Body of pancreas (tissue), 4 donors: ENCODE measurements around the gene ZBTB46. TPM values are rescaled to one million over a fixed set of nuclear protein-coding genes. Genes with fewer than 3 reads are reported as not detected.
"Not testable (repeated sequence)": the region's sequence is repeated elsewhere in the genome, so short reads cannot be mapped to it uniquely, and the experiment has no call there.

ENCODE experiments used
- ATAC-seq: fragments of 150-250 bp; one replicate; pipeline ENCODE4 v1.9.1; 2016
- DNase-seq, 4 donors: peaks; one replicate each; pipeline ENCODE4 v3.0.0-alpha.2; 2019
- H3K27ac ChIP-seq, 4 donors: fragments of 200-600 bp; sonication (generic); 1 replicate in 3 of 4; 2 replicates in 1 of 4; pipeline versions ENCODE4 v1.5.1 to v1.6.1; 2016 to 2019; ENCODE audit warnings: mild to moderate bottlenecking in 1 of 4, mixed read lengths in 1 of 4, moderate library complexity in 1 of 4
- H3K27me3 ChIP-seq, 2 donors: fragments of 200-600 bp; sonication (generic); one replicate each; pipeline ENCODE4 v1.6.0; 2016; ENCODE audit warnings: mild to moderate bottlenecking in 1 of 2
- H3K36me3 ChIP-seq, 2 donors: fragments of 200-600 bp; sonication (generic); replicated peaks in 1 of 2; 2 replicates each; pipeline ENCODE4 v1.5.1; 2016; ENCODE audit warnings: low read depth in 2 of 2; ENCODE audit not compliant: insufficient read depth in 1 of 2
- H3K4me1 ChIP-seq: fragments of 200-600 bp; sonication (generic); one replicate; pipeline ENCODE4 v1.6.0; 2016
- H3K4me3 ChIP-seq, 2 donors: fragments of 200-600 bp; sonication (generic); 1 replicate in 1 of 2; 2 replicates in 1 of 2; pipeline ENCODE4 v1.5.1; 2016 to 2019
- H3K9me3 ChIP-seq, 3 donors: fragments of 200-600 bp; sonication (generic); 1 replicate in 2 of 3; 2 replicates in 1 of 3; pipeline ENCODE4 v1.5.1; 2016
- POLR2A ChIP-seq, 3 donors: fragments of 450-650 bp; IDR thresholded peaks; one replicate each; pipeline ENCODE4 v1.6.1; 2016; ENCODE audit warnings: antibody characterized with exemption in 3 of 3, mild to moderate bottlenecking in 2 of 3
- WGBS, 2 donors: methylation state at CpG; one replicate each; pipeline ENCODE4 v1.1.5; 2017; 5-methylcytosine and 5-hydroxymethylcytosine counted together
- intact Hi-C: fragments of 100-400 bp; cut with DNase I; formaldehyde crosslinking; loops from one replicate; pipeline ENCODE4 v1.15.1; 2023
- total RNA-seq, 2 donors: library from RNA; depleted of rRNA; stranded (reverse); fragments of >200 nt; gene quantifications; one replicate each; pipeline ENCODE4 v1.1.0, GENCODE V29; 2016
- TF ChIP-seq, protein P1 (sequence below), 7 experiments: fragments of 450-650 bp in 4 of 7; fragments of 200-600 bp in 3 of 7; sonication (generic) in 3 of 7; IDR thresholded peaks; one replicate each; pipeline ENCODE4 v1.5.1; 2016 to 2019; ENCODE audit warnings: antibody characterized with exemption in 7 of 7

ZBTB46 gene
- total RNA-seq, 2 donors from 2014 or later = 4.3 to 5.4 TPM

DNA sequence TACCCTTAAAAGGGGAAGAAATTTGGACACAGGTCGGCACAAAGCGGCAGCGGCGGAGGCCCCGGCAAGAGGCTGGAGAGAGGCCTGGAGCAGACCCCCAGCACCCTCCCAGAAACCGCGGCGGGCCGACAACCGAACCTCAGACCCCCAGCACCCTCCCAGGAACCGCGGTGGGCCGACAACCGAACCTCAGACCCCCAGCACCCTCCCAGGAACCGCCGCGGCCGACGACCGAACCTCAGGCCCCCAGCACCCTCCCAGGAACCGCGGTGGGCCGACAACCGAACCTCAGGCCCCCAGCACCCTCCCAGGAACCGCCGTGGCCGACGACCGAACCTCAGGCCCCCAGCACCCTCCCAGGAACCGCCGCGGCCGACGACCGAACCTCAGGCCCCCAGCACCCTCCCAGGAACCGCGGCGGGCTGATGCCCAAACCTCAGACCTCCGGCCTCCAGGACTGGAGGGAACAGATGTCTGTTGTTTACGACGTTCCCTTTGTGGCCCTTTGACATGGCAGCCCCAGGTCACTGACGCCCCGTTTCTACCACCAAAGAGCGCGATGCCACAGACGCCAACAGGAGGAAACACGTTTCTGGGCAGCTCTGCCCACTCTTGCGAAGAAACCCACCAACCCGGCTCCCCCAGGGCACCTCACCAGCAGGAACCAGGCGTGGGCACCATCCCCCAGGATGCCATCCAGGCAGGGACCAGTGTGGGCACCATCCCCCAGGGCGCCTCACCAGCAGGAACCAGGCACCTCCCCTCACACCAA is 28.4 kb downstream of the ZBTB46 start:
- whole genome bisulfite sequencing, 2 donors = 83 to 84% methylated on average over 31 to 48 of the region's 51 CpGs
- ATAC-seq = no peak
- TF ChIP-seq POLR2A (IDR thresholded peaks at IDR 0.05) = no peak
- TF ChIP-seq, protein P1, sequence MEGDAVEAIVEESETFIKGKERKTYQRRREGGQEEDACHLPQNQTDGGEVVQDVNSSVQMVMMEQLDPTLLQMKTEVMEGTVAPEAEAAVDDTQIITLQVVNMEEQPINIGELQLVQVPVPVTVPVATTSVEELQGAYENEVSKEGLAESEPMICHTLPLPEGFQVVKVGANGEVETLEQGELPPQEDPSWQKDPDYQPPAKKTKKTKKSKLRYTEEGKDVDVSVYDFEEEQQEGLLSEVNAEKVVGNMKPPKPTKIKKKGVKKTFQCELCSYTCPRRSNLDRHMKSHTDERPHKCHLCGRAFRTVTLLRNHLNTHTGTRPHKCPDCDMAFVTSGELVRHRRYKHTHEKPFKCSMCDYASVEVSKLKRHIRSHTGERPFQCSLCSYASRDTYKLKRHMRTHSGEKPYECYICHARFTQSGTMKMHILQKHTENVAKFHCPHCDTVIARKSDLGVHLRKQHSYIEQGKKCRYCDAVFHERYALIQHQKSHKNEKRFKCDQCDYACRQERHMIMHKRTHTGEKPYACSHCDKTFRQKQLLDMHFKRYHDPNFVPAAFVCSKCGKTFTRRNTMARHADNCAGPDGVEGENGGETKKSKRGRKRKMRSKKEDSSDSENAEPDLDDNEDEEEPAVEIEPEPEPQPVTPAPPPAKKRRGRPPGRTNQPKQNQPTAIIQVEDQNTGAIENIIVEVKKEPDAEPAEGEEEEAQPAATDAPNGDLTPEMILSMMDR (IDR thresholded peaks at IDR 0.05) = no peak
- intact Hi-C loops = no loop called here
- Histone ChIP-seq H3K27me3 (no peaks in the 10 kb centered on the region), H3K4me3 (no peak overlapping the region), H3K36me3 (no peaks in the 10 kb centered on the region), H3K27ac (no peak overlapping the region), H3K4me1 (no peaks in the 10 kb centered on the region), H3K9me3 (no peaks in the 10 kb centered on the region)
- no peak for DNase-seq

DNA sequence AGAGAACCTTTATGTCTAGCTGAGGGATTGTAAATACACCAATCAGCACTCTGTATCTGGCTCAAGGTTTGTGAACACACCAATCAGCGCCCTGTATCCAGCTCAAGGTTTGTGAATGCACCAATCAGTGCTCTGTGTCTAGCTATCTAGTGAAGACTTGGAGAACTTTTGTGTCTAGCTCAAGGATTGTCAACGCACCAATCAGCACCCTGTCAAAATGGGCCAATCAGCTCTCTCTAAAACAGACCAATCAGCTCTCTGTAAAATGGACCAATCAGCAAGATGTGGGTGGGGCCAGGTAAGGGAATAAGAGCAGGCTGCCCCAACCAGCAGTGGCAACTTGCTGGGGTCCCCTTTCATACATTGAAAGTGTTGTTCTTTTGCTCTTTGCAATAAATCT is 29.9 kb downstream of the ZBTB46 start:
- H3K4me3 ChIP-seq, H3K9me3 ChIP-seq, H3K36me3 ChIP-seq, H3K27ac ChIP-seq, H3K4me1 ChIP-seq, intact Hi-C loops, ATAC-seq, H3K27me3 ChIP-seq, DNase-seq: not testable (repeated sequence)
- 83 to 100% methylated on average over 1 to 2 of the region's 2 CpGs for WGBS, 2 donors

DNA sequence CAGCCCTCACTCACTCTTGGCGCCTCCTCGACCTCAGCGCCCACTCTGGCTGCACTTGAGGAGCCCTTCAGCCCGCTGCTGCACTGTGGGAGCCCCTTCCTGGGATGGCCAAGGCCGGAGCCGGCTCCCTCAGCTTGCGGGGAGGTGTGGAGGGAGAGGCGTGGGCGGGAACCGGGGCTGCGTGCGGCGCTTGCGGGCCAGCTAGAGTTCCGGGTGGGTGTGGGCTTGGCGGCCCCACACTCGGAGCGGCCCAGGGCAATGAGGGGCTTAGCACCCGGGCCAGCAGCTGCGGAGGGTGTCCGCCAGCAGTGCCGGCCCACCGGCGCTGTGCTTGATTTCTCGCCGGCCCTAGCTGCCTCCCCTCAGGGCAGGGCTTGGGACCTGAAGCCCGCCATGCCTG is 30.7 kb downstream of the ZBTB46 start:
- H3K36me3 ChIP-seq, H3K27me3 ChIP-seq, H3K4me3 ChIP-seq, H3K9me3 ChIP-seq, H3K27ac ChIP-seq, ATAC-seq, H3K4me1 ChIP-seq, intact Hi-C loops, DNase-seq: not testable (repeated sequence)
- WGBS, 2 donors = 85 to 95% methylated on average over 15 to 23 of the region's 27 CpGs

DNA sequence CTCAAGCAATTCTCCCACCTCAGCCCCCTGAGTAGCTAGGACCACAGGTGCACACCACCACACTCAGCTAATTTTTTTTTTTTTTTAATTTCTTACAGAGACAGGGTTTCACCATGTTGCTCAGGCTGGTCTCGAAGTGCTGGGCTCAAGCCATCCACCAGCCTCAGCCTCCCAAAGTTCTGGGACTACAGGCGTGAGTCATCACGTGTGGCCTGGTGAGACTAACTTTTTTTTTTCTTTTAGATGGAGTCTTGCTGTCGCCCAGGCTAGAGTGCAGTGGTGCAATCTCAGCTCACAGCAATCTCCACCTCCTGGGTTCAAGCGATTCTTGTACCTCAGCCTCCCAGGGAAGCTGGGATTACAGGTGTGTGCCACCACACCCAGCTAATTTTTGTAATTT is 31.9 kb downstream of the ZBTB46 start:
- H3K27me3 ChIP-seq, H3K9me3 ChIP-seq, intact Hi-C loops, H3K4me1 ChIP-seq, H3K36me3 ChIP-seq, DNase-seq, H3K4me3 ChIP-seq, H3K27ac ChIP-seq, ATAC-seq: not testable (repeated sequence)
- WGBS, 2 donors = 72 to 73% methylated on average over 5 of the region's 5 CpGs

DNA sequence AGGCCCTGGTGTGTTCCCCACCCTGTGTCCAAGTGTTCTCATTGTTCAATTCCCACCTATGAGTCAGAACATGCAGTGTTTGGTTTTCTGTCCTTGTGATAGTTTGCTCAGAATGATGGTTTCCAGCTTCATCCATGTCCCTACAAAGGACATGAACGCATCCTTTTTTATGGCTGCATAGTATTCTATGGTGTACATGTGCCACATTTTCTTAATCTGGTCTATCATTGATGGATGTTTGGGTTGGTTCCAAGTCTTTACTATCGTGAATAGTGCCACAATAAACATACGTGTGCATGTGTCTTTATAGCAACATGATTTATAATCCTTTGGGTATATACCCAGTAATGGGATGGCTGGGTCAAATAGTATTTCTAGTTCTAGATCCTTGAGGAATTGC is 33.9 kb downstream of the ZBTB46 start:
- H3K27me3 ChIP-seq, H3K36me3 ChIP-seq, H3K4me3 ChIP-seq, DNase-seq, H3K4me1 ChIP-seq, ATAC-seq, H3K27ac ChIP-seq, H3K9me3 ChIP-seq, intact Hi-C loops: not testable (repeated sequence)
- 68 to 77% methylated on average over 3 of the region's 3 CpGs for WGBS, 2 donors

DNA sequence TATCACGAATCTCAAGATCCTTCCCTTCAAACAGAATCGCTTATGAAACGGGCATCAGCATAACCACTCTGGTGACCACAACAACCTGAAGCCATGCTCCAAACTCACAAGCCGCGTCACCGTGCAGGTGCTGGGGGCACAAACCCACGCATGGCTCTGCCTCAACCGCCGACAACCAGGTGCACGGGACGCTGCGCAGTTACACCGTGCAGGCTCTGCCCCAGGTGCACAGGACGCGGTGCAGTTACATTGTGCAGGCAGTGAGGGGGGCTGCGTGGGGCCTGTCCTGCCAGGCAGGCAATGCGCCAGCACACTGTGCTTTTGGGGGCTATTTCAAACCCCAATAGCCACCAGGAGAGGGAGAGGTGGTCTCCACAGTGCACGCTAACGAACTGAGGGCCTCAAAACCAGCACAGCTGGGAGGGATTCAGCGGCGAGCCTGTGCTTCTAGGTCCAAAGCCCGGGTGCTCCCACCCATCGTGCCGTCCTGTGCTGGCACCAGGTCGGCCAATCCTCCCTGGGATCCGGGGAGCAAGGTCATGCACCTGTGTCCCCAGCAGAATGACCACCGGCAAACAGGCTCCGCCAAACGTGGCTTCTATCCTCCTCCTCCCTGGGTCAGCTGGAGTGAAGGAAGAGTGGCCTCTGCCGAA is 35.8 kb downstream of the ZBTB46 start:
- DNase-seq (no peak), ATAC-seq (no peak)
- 81 to 85% methylated on average over 21 to 28 of the region's 30 CpGs for WGBS, 2 donors
- Histone ChIP-seq H3K27ac (no peak overlapping the region), H3K36me3 (no peaks in the 10 kb centered on the region), H3K4me3 (no peak overlapping the region), H3K4me1 (no peaks in the 10 kb centered on the region), H3K27me3 (no peaks in the 10 kb centered on the region), H3K9me3 (no peaks in the 10 kb centered on the region)
- intact Hi-C loops = no loop called here
- no peak for TF ChIP-seq POLR2A (IDR thresholded peaks at IDR 0.05)
- TF ChIP-seq, protein P1 (IDR thresholded peaks at IDR 0.05) = no peak
